ENCODE results near the gene SAFB2.

GRCh38 chr19:5621945-5622464, 571 bp downstream of the SAFB2 start:
- TF ChIP-seq POLR2AphosphoS5 (IDR thresholded peaks at IDR 0.05; ENCODE audit: low read depth, low read length) (no peak), POLR2A (IDR thresholded peaks at IDR 0.05; ENCODE audit: low read depth, low read length) (no peak), TAF1 (IDR thresholded peaks at IDR 0.05; ENCODE audit: borderline replicate concordance, low read depth, low read length) (no peak)

Data from GM12892 (cell line).